ENCODE data around the gene GDF7.
"Not testable (repeated sequence)": the region's sequence is repeated elsewhere in the genome, so short reads cannot be mapped to it uniquely, and the experiment has no call there.

GDF7 gene

DNA sequence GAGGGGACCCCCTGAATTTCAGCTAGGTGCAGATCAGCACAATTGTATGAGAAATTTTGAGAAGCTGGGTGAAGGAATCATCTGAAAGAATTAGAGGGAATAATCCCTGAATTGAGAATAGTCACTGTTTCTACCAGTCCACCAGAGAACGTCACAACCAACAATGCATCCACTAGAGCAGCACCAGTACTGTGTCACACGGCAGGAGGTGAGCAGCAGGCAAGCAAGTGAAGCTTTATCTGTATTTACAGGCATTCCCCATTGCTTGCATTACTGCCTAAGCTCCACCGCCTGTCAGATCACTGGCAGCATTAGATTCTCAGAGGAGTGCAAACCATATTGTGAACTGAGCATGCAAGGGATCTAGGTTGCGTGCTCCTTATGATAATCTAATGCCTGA is 40.7 kb downstream of the GDF7 start:
- DNase-seq = no peak

DNA sequence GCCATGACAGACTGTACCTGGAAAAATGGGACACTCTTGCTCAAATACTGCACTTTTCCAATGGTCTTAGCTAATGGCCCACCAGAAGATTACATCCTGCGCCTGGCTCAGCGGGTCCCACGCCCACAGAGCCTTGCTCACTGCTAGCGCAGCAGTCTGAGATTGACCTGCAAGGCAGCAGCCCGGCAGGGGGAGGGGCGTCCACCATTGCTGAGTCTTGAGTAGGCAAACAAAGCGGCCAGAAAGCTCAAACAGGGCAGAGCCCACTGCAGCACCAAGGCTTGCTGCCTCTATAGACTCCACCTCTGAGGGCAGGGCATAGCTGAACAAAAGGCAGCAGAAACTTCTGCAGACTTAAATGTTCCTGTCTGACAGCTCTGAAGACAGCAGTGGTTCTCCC is 44.7 kb downstream of the GDF7 start:
- not testable (repeated sequence) for DNase-seq

DNA sequence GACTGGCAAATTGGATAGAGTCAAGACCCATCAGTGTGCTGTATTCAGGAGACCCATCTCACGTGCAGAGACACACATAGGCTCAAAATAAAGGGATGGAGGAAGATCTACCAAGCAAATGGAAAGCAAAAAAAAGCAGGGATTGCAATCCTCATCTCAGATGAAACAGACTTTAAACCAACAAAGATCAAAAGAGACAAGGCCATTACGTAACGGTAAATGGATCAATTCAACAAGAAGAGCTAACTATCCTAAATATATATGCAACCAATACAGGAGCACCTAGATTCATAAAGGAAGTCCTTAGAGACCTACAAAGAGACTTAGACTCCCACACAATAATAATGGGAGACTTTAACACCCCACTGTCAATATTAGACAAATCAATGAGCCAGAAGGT is 46.6 kb downstream of the GDF7 start:
- not testable (repeated sequence) for DNase-seq

DNA sequence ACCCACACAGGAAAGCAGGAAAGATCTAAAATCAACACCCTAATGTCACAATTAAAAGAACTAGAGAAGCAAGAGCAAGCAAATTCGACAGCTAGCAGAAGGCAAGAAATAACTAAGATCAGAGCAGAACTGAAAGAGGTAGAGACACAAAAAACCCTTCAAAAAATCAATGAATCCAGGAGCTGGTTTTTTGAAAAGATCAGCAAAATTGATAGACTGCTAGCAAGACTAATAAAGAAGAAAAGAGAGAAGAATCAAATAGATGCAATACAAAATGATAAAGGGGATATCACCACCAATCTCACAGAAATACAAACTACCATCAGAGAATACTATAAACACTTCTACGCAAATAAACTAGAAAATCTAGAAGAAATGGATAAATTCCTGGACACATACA is 47.5 kb downstream of the GDF7 start:
- DNase-seq = not testable (repeated sequence)

DNA sequence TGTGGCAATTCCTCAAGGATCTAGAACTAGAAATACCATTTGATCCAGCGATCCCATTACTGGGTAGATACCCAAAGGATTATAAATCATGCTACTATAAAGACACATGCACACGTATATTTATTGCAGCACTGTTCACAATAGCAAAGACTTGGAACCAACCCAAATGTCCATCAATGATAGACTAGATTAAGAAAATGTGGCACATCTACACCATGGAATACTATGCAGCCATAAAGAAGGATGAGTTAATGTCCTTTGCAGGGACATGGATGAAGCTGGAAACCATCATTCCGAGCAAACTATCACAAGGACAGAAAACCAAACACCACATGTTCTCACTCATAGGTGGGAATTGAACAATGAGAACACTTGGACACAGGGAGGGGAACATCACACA is 49.2 kb downstream of the GDF7 start:
- DNase-seq = not testable (repeated sequence)

DNA sequence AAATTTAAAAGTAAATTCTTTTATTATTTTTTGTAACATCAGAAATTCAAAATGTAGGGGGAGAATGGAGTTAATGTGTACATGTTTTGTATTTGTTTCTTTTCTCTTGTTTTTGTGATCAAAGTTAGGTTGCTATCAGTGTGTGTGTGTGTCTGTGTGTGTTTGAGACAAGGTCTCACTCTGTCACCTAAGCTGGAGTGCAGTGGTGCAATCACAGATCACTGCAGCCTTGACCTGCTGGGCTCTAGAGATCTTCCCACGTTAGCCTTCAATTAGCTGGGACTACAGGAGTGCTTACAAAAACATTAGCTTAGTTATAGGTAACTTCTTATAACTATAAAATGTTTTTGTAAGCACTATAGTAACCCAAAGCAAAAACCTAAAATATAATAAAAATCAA is 50.7 kb downstream of the GDF7 start:
- DNase-seq = no peak

DNA sequence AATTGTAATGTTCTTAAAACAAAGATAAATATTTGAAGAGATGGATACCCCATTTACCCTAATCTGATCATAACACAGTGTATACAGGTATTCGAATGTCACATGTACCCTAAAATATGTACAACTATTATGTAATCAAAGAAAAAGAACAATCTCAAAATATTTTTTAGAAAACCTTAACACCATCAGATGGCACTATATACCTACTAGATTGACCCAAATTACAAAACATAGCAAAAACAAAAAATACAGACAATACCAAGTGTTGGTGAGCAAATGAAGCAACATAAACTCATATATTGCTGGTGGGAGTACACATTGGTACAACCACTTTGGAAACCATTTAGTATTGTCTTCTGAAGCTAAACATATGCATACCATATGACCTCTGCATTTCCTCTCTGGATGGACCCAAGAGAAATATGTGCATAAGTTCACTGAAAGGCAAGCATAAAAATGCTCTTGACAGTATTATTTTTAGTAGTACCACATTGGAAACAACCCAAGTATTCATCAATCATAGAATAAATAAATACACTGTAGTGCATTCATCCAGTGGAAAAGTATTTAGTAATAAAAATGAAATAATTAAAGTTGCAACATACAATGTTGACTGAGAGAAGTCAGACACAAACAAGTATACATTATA is 55.8 kb downstream of the GDF7 start:
- no peak for DNase-seq

DNA sequence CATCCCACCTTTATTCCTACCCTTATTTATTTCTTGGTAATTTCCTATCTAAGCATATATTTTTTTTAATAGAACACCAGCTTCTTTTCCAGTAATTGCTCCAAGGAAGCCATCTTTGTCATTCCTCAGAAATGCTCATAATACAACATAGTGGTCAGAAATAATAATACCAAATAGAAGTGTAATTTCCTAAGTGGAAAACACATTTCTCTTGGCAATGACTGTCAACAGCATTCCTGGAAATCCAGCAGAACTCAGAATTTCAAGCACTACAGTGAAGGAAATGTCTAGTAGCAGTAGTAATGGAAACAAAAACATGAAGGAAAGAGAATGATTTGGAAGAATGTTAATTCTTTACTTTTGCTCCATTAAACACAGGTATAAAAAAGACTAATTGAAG is 56.6 kb downstream of the GDF7 start:
- DNase-seq = no peak

DNA sequence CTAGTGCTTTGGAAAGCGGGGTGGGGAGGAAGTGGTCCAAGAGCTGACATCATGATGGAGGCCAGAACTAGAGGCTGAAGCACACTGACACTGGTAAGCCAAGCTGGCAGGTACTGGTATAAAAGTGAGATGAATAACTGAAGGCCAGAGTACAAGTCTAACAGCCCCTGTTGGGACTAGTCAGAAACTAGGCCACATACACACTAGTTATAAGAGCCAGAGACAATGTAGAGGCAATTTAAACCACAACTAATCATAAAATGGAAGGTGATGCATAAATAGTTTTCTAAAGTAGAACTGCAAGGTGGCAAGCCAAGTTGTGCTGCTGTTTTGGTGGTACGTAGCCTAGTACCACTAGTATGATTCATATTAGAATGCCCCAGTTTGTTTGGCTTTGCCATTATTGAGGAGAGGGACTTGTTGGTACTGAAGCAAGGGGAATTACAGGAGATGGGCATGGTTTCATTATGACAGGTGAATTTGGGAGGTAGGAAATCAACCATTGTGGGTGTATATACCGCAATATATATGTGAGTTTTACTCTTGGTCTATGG is 57.6 kb downstream of the GDF7 start:
- DNase-seq = no peak

DNA sequence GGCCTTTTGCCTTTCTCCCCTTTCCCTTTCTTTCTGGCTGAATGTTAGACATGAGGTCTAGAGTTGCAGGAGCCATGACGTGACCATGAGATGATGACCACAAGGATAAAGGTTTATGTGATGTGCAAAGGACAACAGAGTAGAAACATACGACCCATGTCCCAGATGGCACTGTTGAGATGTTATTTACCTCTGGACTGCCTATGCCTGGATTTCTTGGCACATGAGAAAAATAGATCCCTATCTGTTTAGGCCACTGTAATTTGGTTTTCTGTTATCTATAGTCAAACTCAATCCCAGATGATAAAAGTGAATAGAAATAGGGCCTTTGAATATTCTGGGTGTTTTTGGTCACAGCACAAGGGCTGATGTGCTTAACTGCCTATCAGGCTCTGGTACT is 58.8 kb downstream of the GDF7 start:
- DNase-seq = no peak

DNA sequence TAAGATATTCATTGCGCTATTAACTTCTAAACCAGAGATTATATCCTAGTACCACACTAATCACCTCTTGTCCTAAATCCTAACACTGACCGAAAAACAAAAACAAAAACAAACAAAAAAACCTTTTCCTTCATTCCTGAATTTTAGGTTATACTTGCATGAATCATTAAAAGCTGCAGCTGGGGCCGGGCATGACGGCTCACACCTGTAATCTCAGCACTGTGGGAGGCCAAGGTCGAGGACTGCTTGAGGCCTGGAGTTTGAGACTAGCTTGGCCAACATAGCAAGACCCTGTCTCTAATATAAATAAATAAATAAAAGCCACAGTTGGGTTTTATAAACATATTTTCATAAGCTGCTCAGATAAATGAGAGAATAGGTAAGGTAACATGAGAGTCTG is 60.0 kb downstream of the GDF7 start:
- DNase-seq = no peak

DNA sequence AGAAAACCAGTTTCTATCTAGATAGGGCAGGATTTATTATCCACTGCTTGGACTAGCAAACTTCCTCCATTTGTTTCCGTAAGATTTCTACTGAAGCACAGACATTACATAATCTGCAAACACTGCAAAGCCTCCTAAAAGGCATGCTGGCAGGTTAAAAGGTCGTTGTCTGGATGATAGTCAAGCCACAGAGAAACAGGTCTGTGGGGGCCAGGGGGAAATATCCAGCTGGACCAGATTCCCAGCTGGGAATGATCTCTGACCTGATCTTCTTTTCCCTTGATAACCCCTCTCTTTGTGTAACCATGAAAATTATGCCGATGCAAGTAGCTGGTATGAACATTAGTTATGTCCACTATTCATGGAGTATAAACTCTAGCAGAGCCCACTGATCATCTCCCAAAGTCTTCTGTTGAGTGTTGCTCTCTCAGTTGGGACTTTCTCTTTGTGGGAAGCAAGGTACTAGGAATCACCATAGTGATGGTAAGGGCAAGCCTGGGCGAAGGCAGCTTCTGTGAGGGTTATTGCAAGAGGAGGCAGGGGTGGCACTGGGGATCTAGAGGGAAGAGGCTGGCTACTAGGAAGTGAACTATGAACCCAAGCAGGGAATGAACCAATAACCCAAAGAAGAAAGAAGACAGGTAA is 61.3 kb downstream of the GDF7 start:
- peak; percentile 1 for DNase-seq
